Hepatocyte (in vitro differentiated cells): ENCODE results near the gene KAZALD1.

Source experiments
- CTCF ChIP-seq: fragments of 200-600 bp; sonication (generic); IDR thresholded peaks from 2 replicates; pipeline ENCODE4 v1.5.1; 2016; ENCODE audit warnings: antibody characterized with exemption, mild to moderate bottlenecking; ENCODE audit not compliant: poor library complexity
- EZH2 ChIP-seq: fragments of 200-600 bp; sonication (generic); IDR thresholded peaks from 2 replicates; pipeline ENCODE4 v1.6.1; 2016; ENCODE audit warnings: antibody characterized with exemption, mild to moderate bottlenecking, borderline replicate concordance

GRCh38 chr10:101111547-101111946 is 49.8 kb downstream of the KAZALD1 start:
- TF ChIP-seq CTCF, result no peak
- TF ChIP-seq EZH2, result no peak
